Measurements from ENCODE around the gene NTPCR. TPM values are rescaled to one million over a fixed set of nuclear protein-coding genes. Genes with fewer than 3 reads are reported as not detected.

NTPCR gene
- total RNA-seq, 1 donor from 2014 or later, result 54.5 TPM

GRCh38 chr1:232962761-232963745, 12.6 kb downstream of the NTPCR start:
- no peak for TF ChIP-seq EZH2 (IDR thresholded peaks at IDR 0.05; ENCODE audit: insufficient read depth, low read length)
- H3K36me3 ChIP-seq (ENCODE audit: insufficient read depth, low read length), result no peaks in the 10 kb centered on the region
- Mint-ChIP-seq H3K27me3 (ENCODE audit: low read depth, unreplicated experiment) (no peaks in the 10 kb centered on the region), H3K36me3 (ENCODE audit: low read depth, unreplicated experiment) (peaks cover 21% of the 10 kb centered on the region), H3K27ac (ENCODE audit: unreplicated experiment) (peak overlapping the region; percentile 2), H3K4me3 (ENCODE audit: unreplicated experiment) (no peak overlapping the region), H3K9me3 (ENCODE audit: unreplicated experiment) (peaks cover 3% of the 10 kb centered on the region), H3K4me1 (ENCODE audit: low read depth, unreplicated experiment) (peaks cover 13% of the 10 kb centered on the region)
- H3K9ac ChIP-seq (ENCODE audit: low read length), result no peak overlapping the region
- H4K20me1 ChIP-seq (ENCODE audit: insufficient read depth, low read length), result no peaks in the 10 kb centered on the region
- H3K4me2 ChIP-seq (ENCODE audit: low read length), result peak overlapping the region; percentile 43
- H3K27ac ChIP-seq (ENCODE audit: low read depth, low read length), result no peak overlapping the region
- H3K4me3 ChIP-seq (ENCODE audit: insufficient read depth, low read depth, low read length), result no peak overlapping the region
- H3K4me1 ChIP-seq (ENCODE audit: insufficient read depth, low read length), result peaks cover 8% of the 10 kb centered on the region
- peaks cover 3% of the 10 kb centered on the region for H3K79me2 ChIP-seq (ENCODE audit: insufficient read depth, low read length)
- no peak overlapping the region for H2AFZ ChIP-seq (ENCODE audit: low read depth, low read length)
- FAIRE-seq, result peak; percentile 84
- H3K27me3 ChIP-seq (ENCODE audit: insufficient read depth, low read length), result no peaks in the 10 kb centered on the region
- H3K9me3 ChIP-seq (ENCODE audit: insufficient read depth, low read depth, low read length), result peaks cover 2% of the 10 kb centered on the region
- peak; percentile 68 for DNase-seq (ENCODE audit: low read depth)

GRCh38 chr1:232964601-232965000, 14.2 kb downstream of the NTPCR start:
- Mint-ChIP-seq H3K4me1 (ENCODE audit: low read depth, unreplicated experiment) (peaks cover 13% of the 10 kb centered on the region), H3K4me3 (ENCODE audit: unreplicated experiment) (no peak overlapping the region), H3K36me3 (ENCODE audit: low read depth, unreplicated experiment) (peaks cover 12% of the 10 kb centered on the region), H3K27me3 (ENCODE audit: low read depth, unreplicated experiment) (no peaks in the 10 kb centered on the region), H3K9me3 (ENCODE audit: unreplicated experiment) (no peaks in the 10 kb centered on the region), H3K27ac (ENCODE audit: unreplicated experiment) (no peak overlapping the region)
- no peak for FAIRE-seq
- no peak overlapping the region for H2AFZ ChIP-seq (ENCODE audit: low read depth, low read length)
- H3K4me3 ChIP-seq (ENCODE audit: insufficient read depth, low read depth, low read length), result no peak overlapping the region
- no peaks in the 10 kb centered on the region for H4K20me1 ChIP-seq (ENCODE audit: insufficient read depth, low read length)
- no peaks in the 10 kb centered on the region for H3K9me3 ChIP-seq (ENCODE audit: insufficient read depth, low read depth, low read length)
- no peak overlapping the region for H3K9ac ChIP-seq (ENCODE audit: low read length)
- TF ChIP-seq EZH2 (IDR thresholded peaks at IDR 0.05; ENCODE audit: insufficient read depth, low read length) (no peak), CTCF (IDR thresholded peaks at IDR 0.05; ENCODE audit: insufficient read depth, low read depth, low read length) (no peak)
- no peaks in the 10 kb centered on the region for H3K36me3 ChIP-seq (ENCODE audit: insufficient read depth, low read length)
- H3K27me3 ChIP-seq (ENCODE audit: insufficient read depth, low read length), result no peaks in the 10 kb centered on the region
- no peak for DNase-seq (ENCODE audit: low read depth)
- H3K27ac ChIP-seq (ENCODE audit: low read depth, low read length), result no peak overlapping the region
- peaks cover 8% of the 10 kb centered on the region for H3K4me1 ChIP-seq (ENCODE audit: insufficient read depth, low read length)
- peaks cover 3% of the 10 kb centered on the region for H3K79me2 ChIP-seq (ENCODE audit: insufficient read depth, low read length)
- H3K4me2 ChIP-seq (ENCODE audit: low read length), result no peak overlapping the region

GRCh38 chr1:232965124-232965911, 14.9 kb downstream of the NTPCR start:
- no peaks in the 10 kb centered on the region for H4K20me1 ChIP-seq (ENCODE audit: insufficient read depth, low read length)
- no peak overlapping the region for H3K9ac ChIP-seq (ENCODE audit: low read length)
- H2AFZ ChIP-seq (ENCODE audit: low read depth, low read length), result no peak overlapping the region
- Mint-ChIP-seq H3K9me3 (ENCODE audit: unreplicated experiment) (no peaks in the 10 kb centered on the region), H3K27me3 (ENCODE audit: low read depth, unreplicated experiment) (no peaks in the 10 kb centered on the region), H3K27ac (ENCODE audit: unreplicated experiment) (no peak overlapping the region), H3K36me3 (ENCODE audit: low read depth, unreplicated experiment) (peaks cover 15% of the 10 kb centered on the region), H3K4me3 (ENCODE audit: unreplicated experiment) (no peak overlapping the region), H3K4me1 (ENCODE audit: low read depth, unreplicated experiment) (peaks cover 13% of the 10 kb centered on the region)
- H3K4me2 ChIP-seq (ENCODE audit: low read length), result no peak overlapping the region
- no peaks in the 10 kb centered on the region for H3K9me3 ChIP-seq (ENCODE audit: insufficient read depth, low read depth, low read length)
- no peak overlapping the region for H3K4me3 ChIP-seq (ENCODE audit: insufficient read depth, low read depth, low read length)
- peaks cover 3% of the 10 kb centered on the region for H3K79me2 ChIP-seq (ENCODE audit: insufficient read depth, low read length)
- H3K27me3 ChIP-seq (ENCODE audit: insufficient read depth, low read length), result no peaks in the 10 kb centered on the region
- DNase-seq (ENCODE audit: low read depth) (no peak), FAIRE-seq (no peak)
- no peaks in the 10 kb centered on the region for H3K36me3 ChIP-seq (ENCODE audit: insufficient read depth, low read length)
- no peak for TF ChIP-seq CTCF (IDR thresholded peaks at IDR 0.05; ENCODE audit: insufficient read depth, low read depth, low read length)
- TF ChIP-seq EZH2 (IDR thresholded peaks at IDR 0.05; ENCODE audit: insufficient read depth, low read length), result no peak
- no peak overlapping the region for H3K27ac ChIP-seq (ENCODE audit: low read depth, low read length)
- H3K4me1 ChIP-seq (ENCODE audit: insufficient read depth, low read length), result peaks cover 8% of the 10 kb centered on the region
